ENCODE data around the gene CDK4. TPM values are rescaled to one million over a fixed set of nuclear protein-coding genes. Genes with fewer than 3 reads are reported as not detected.

CDK4 gene
- total and polyA plus RNA-seq, 10 donors, result 34.3 to 77.8 (median 53.3) TPM

DNA sequence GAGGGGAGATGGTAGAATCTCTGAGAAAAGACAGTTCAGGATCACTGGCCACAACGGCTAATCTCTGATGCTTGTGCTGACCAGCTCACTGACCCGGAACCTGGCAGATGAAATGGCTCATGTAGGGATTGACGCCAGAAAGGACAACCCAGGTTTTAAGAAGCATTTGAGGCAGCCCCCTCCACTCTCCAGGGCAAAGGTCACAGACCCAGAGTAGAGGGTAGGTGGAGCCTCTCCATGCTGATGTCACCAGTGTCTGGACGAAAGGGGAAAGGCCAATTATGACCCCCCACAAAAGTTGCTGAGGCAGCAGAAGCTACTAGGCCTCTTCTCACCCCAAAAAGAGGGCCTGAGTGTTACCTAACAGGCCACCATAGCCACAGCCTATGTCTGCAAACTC lies 18.6 kb upstream of the CDK4 start:
- H3K27ac ChIP-seq, result peak overlapping the region in 1 of 8 donors; percentile 91
- intact Hi-C loops (cut with DNase I; ENCODE audit: low total_unique reads), result no loop called here
- 81 to 95% (median 93%) methylated on average over 4 of the region's 4 CpGs for WGBS, 5 donors

DNA sequence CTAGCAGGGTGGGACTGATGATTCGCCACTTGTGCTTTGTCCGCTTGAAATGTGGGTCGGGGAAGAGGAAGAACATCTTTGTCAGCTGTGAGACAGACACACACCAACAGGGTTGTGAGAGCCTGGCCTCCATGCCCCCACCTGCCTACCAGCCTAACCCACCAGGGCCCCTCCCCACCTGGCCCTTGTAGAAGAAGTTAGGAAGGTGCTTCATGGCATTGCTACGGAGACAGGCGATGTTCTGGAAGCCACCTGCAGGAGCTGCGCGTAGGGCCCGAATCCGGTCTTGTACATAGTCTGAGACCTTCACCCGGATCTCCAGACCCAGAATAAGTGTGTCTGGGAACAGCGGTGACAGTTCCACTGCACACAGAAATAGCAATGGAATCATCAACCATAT lies 17.5 kb upstream of the CDK4 start:
- peaks cover 26 to 61% (median 47%) of the 10 kb centered on the region in 6 donors for H3K4me1 ChIP-seq
- TF ChIP-seq, protein P1, sequence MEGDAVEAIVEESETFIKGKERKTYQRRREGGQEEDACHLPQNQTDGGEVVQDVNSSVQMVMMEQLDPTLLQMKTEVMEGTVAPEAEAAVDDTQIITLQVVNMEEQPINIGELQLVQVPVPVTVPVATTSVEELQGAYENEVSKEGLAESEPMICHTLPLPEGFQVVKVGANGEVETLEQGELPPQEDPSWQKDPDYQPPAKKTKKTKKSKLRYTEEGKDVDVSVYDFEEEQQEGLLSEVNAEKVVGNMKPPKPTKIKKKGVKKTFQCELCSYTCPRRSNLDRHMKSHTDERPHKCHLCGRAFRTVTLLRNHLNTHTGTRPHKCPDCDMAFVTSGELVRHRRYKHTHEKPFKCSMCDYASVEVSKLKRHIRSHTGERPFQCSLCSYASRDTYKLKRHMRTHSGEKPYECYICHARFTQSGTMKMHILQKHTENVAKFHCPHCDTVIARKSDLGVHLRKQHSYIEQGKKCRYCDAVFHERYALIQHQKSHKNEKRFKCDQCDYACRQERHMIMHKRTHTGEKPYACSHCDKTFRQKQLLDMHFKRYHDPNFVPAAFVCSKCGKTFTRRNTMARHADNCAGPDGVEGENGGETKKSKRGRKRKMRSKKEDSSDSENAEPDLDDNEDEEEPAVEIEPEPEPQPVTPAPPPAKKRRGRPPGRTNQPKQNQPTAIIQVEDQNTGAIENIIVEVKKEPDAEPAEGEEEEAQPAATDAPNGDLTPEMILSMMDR (IDR thresholded peaks at IDR 0.05 in 8 of 11, conservative IDR thresholded peaks at IDR 0.05 in 3 of 11), result no peak
- TF ChIP-seq POLR2A (IDR thresholded peaks at IDR 0.05) (no peak), POLR2AphosphoS5 (IDR thresholded peaks at IDR 0.05) (no peak)
- no peak overlapping the region for H3K4me3 ChIP-seq
- no peak overlapping the region for H3K27ac ChIP-seq
- peaks cover 0 to 28% (median 1%) of the 10 kb centered on the region in 6 donors for H3K36me3 ChIP-seq
- intact Hi-C loops (cut with DNase I; ENCODE audit: low total_unique reads), result no loop called here
- peaks cover 7 to 30% (median 28%) of the 10 kb centered on the region in 7 donors for H3K27me3 ChIP-seq (replicated peaks in 1 of 7)
- no peak for DNase-seq
- H3K9me3 ChIP-seq, result no peaks in the 10 kb centered on the region
- 94 to 97% (median 96%) methylated on average over 11 of the region's 11 CpGs for WGBS, 5 donors

More for the DNA sequence above, 18.6 kb upstream of the CDK4 start:
- no peak for DNase-seq
- Histone ChIP-seq H3K4me3 (no peak overlapping the region), H3K27me3 (replicated peaks in 1 of 7) (peaks cover 2 to 19% (median 16%) of the 10 kb centered on the region in 7 donors), H3K4me1 (peaks cover 16 to 54% (median 37%) of the 10 kb centered on the region in 6 donors), H3K36me3 (peaks cover 0 to 28% (median 1%) of the 10 kb centered on the region in 6 donors), H3K9me3 (no peaks in the 10 kb centered on the region)
- TF ChIP-seq POLR2AphosphoS5 (IDR thresholded peaks at IDR 0.05) (no peak), POLR2A (IDR thresholded peaks at IDR 0.05) (no peak)
- TF ChIP-seq, protein P1 (IDR thresholded peaks at IDR 0.05 in 8 of 11, conservative IDR thresholded peaks at IDR 0.05 in 3 of 11), result no peak

DNA sequence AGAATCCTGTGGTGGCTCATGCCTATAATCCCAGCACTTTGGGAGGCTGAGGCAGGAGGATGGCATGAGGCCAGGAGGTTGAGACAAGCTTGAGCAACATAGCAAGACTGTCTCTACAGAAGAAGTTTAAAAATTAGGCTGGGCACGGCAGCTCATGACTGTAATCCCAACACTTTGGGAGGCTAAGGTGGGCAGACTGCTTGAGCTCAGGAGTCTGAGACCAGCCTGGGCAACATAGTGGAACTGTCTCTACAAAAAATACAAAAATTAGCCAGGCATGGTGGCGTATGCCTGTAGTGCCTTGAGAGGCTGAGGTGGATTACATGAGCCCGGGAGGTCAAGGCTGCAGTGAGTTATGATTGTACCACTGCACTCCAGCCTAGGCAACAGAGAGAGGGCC lies 15.8 kb upstream of the CDK4 start:
- WGBS, 5 donors, result 85 to 96% (median 91%) methylated on average over 3 of the region's 3 CpGs
- no peaks in the 10 kb centered on the region for H3K9me3 ChIP-seq
- no peak for TF ChIP-seq POLR2AphosphoS5 (IDR thresholded peaks at IDR 0.05)
- TF ChIP-seq, protein P1 (IDR thresholded peaks at IDR 0.05 in 8 of 11, conservative IDR thresholded peaks at IDR 0.05 in 3 of 11), result no peak
- TF ChIP-seq POLR2A (IDR thresholded peaks at IDR 0.05), result no peak
- intact Hi-C loops (cut with DNase I; ENCODE audit: low total_unique reads), result no loop called here
- peaks cover 0 to 28% (median 1%) of the 10 kb centered on the region in 6 donors for H3K36me3 ChIP-seq
- peaks cover 28 to 56% (median 43%) of the 10 kb centered on the region in 6 donors for H3K4me1 ChIP-seq
- H3K27ac ChIP-seq, result no peak overlapping the region
- peaks cover 7 to 45% (median 36%) of the 10 kb centered on the region in 7 donors for H3K27me3 ChIP-seq (replicated peaks in 1 of 7)
- H3K4me3 ChIP-seq, result no peak overlapping the region
- DNase-seq, result no peak

DNA sequence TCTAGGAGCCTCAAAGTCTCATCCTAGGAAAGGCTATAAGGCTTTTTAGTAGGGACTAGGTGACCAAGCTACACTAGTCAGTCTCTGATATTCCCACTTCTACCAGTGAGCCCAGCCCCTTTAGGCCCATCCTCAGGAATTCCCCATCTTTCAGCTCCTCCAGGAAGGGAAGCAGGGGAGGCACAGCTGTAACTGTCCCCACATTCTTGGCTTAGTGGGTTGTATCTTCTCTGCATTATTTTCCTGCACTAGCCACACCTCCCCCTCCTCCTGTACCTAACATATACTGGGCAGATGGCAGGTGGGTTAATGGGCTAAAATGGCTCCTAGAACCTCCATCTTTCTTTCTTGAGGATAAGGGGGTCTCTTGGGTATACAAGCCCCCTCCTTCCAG lies 15.2 kb upstream of the CDK4 start:
- H3K4me1 ChIP-seq, result peaks cover 28 to 51% (median 41%) of the 10 kb centered on the region in 6 donors
- no peak for DNase-seq
- H3K27ac ChIP-seq, result no peak overlapping the region
- peaks cover 7 to 45% (median 36%) of the 10 kb centered on the region in 7 donors for H3K27me3 ChIP-seq (replicated peaks in 1 of 7)
- intact Hi-C loops (cut with DNase I; ENCODE audit: low total_unique reads), result no loop called here
- H3K9me3 ChIP-seq, result no peaks in the 10 kb centered on the region
- peaks cover 0 to 28% (median 1%) of the 10 kb centered on the region in 6 donors for H3K36me3 ChIP-seq
- H3K4me3 ChIP-seq, result peak overlapping the region in 1 of 8 donors; percentile 76
- TF ChIP-seq, protein P1 (IDR thresholded peaks at IDR 0.05 in 8 of 11, conservative IDR thresholded peaks at IDR 0.05 in 3 of 11), result no peak
- TF ChIP-seq POLR2AphosphoS5 (IDR thresholded peaks at IDR 0.05) (no peak), POLR2A (IDR thresholded peaks at IDR 0.05) (no peak)

All from spleen (tissue), 11 donors.